Activated CD4-positive, alpha-beta T cell treated with anti-CD3 and anti-CD28 coated beads, Interleukin-2, Interleukin-4, amounts not matched to agents 100 ng/mL and 50 ng/mL, durations not matched to agents 16 hours and 8 hours (primary cell): Measurements from ENCODE around the gene ZNF213.
"Not testable (repeated sequence)": the region's sequence is repeated elsewhere in the genome, so short reads cannot be mapped to it uniquely, and the experiment has no call there.

ENCODE experiments used
- DNase-seq: peaks from one replicate; pipeline ENCODE4 v3.0.0-alpha.2; 2020; ENCODE audit warnings: low spot score

Gene ZNF213

GRCh38 chr16:3170440-3171180, 35.8 kb downstream of the ZNF213 start:
- DNase-seq: peak; percentile 44

DNA sequence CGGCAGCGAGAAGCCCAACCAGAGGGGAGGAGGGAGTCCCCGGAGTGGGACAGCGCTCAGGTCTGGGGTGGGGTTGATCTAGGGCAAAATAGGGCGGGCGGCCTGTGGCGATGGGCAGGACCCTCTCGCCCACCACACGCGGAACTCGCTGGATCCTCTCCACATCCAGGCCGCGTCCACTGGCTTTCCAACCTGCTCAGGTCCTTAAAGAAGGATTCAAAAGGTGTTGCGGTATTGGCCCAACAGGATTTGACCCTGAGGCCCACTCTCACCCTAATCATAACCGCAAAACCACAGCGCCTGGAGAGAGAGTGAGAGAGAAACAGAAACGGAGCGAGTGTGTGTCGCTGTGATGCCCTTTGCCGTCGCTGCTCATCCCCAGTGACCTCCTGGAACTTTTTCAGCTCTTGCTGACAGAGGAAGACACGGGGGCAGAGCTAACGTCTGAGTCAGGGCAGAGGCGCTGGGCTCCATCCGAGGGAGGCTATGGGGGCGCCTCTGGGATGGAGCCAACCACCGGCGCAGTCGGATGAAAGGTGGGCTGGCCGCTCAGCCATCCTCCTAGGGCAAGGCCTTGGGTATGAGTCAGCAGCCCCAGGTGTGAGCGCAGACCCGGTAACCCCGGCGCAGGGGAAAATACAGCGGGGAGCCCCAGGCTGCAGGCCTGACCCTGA, 36.5 kb downstream of the ZNF213 start:
- DNase-seq: peak; percentile 50

GRCh38 chr16:3171855-3172593, 37.2 kb downstream of the ZNF213 start:
- DNase-seq: peak; percentile 90

DNA sequence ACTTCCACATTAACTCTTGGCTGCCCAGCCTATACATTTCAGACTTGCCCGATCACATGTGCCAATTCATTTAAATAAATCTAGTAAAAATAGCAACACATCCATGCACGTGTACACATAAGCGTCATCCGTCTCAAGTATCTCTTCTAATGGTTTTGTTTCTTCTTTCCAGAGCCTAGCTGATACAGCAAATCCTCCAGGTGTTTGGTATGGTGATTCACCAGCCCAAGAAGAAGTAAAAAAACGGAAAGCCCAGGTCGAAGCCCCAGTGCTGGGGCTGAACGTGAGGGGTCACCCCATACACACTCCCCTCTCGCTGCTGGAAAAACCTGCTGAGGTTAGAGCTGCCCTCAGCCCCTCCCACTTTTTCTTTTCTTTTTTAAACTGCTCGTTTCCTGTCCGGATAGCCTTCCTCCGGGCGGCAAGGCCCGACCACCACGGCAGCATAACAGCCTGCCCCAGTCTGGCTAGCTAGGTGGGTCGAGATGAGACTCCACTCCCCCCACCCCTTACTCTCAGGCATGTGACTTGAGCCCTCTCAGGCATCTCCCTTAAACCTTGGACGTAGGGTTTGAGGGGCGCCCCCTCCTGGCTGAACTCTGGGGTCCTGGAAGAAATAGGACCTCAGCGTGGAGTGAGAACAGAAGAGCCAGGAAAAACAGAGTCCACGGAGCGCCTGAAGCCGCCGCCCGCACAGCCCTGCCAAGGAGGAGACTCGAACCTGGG, 39.2 kb downstream of the ZNF213 start:
- peak; percentile 61 for DNase-seq

DNA sequence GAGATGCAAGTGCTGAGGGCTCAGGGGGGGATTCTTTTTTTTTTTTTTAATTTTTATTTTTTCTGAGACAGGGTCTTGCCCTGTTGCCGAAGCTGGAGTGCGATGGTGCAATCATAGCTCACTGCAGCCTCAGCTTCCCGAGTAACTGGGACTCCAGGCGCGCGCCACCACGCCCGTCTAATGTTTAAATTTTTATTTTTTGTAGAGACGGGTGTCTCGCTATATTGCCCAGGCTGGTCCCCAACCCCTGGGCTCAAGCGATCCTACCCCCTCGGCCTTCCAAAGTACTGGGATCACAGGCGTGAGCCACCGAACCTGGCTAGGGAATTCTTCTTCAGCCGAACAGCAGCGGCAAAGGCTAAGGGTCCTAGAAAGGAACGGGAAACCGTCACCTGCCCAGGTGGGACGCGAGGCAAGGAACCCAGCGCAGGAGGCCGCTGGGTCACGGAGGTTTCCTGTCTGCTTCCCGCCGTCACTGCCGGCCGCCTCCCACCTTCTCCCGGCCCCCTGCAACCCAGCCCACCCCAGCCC, 39.9 kb downstream of the ZNF213 start:
- DNase-seq: no peak

DNA sequence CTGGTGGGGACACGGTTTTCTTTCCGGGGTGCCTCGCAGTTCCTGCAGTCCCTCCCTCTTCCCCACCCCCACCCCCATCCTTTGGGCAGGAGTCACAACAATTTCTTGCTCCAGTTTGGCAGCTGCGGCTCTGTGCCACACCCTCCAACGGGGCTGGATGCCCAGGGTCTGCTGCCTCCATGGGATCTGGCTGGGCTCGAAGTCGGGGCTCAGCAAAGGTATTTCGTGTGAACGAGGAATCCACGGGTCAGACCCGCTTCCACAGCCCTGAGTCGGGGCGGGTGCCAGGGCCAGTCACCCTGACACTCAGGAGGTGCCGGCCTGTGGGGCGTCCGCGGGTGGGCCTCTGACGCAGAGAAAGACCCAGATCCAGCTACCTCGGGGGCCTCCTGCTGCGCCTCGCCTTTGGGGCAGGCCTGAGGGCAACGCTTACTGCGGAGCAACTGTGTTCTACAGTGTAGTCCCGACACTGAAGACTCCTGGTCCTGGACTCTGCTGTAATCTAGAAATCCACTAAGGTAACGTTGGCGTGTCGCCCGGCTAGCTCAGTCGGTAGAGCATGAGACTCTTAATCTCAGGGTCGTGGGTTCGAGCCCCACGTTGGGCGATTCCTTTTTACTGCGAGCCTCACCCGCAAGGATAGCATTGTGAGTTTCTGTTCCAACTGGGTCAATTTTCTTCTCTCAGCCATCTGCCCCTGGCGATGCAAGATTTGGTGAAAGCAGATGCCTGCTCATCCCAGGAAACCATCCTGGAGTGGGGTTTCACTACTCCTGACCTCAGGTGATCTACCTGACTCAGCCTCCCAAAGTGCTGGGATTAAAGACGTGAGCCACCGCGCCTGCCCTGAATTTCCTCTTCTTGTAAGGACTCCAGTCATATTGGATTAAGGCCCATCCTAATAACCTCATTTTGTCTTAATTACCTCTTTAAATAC, 40.6 kb downstream of the ZNF213 start:
- DNase-seq: peak; percentile 88

DNA sequence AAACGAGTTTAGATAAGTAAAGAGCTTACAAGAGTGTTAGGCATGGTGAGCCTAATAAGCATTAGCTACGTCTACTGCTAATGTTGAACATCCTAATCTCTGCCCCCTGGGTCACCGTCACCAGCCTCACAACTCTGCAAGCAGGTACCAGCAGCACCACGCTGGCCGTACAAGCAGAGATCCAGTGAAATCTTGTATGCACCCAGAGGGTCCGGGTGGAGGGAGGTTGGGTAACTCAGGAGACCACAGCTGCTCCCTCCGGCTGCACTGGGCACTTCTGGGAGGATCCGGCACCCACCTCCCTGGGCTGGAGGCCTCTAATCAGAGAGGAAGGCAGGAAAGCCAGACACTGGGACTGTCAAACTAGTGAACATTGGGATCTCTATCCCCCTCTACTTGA, 44.8 kb downstream of the ZNF213 start:
- no peak for DNase-seq

DNA sequence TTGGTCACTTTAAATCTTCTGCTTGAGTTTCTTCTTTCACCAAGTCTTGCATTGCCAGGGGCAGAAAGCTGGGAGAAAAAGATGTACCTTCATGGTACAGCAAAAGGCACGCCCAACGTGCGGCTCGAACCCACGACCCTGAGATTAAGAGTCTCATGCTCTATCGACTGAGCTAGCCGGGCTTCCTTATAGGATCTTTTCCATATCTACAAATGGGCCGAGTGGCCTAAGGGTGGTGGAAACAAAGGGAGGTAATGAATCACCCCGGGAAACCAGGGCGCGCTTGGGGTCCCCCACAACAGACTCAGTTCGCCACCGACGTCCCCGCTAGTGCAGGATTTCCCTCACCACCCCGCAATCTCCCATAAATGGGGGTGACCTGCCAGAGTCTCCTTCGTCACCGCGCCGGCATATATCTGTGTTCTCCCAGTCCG, 45.6 kb downstream of the ZNF213 start:
- peak; percentile 68 for DNase-seq

DNA sequence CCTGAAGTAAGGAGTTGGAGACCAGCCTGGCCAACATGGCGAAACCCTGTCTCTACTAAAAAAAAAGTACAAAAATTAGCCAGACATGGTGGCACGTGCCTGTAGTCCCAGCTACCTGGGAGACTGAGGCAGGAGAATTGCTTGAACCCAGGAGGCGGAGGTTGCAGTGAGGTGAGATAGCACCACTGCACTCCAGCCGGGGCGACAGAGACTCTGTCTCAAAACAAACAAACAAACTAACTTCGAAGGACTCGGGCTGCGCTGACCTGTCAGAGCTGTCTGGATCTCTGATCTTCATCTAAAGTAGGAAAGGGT, 47.4 kb downstream of the ZNF213 start:
- DNase-seq: not testable (repeated sequence)

- DNase-seq: peak; percentile 89
Observed at GRCh38 chr16:3182608-3183444, 48.0 kb downstream of the ZNF213 start.

DNA sequence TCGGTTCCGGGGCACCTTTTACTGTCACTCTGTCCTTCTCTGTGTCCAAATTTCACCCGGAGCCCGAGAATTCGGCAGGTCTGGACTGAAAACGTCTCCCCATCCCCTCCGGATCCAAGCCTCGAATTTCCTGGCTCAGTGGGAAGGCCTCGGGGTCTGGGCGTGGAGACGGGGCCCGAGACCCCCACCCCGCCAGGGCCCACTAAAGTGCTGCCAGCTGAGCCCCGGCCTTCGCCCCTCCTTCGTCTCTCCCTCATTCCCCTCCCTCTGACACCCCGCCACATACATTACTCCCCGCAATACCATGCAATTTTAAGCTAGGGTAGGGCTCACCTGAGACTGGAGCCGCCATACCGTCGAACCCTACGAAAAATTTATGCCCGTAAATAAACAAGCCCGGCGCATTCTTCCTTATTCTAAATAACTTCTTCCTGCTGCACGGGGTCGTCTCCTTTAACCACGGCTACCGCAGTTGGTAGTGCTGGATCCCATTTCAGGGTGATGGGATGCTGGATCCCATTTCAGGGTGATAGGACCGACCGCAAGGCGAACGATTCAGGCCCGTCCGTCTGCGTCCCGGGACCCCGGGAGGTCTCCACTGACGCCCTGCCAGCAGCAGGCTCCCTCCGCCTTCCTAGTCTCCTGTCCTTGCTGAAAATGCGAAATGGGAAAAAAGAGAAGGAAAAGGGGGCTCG, 48.8 kb downstream of the ZNF213 start:
- no peak for DNase-seq

DNA sequence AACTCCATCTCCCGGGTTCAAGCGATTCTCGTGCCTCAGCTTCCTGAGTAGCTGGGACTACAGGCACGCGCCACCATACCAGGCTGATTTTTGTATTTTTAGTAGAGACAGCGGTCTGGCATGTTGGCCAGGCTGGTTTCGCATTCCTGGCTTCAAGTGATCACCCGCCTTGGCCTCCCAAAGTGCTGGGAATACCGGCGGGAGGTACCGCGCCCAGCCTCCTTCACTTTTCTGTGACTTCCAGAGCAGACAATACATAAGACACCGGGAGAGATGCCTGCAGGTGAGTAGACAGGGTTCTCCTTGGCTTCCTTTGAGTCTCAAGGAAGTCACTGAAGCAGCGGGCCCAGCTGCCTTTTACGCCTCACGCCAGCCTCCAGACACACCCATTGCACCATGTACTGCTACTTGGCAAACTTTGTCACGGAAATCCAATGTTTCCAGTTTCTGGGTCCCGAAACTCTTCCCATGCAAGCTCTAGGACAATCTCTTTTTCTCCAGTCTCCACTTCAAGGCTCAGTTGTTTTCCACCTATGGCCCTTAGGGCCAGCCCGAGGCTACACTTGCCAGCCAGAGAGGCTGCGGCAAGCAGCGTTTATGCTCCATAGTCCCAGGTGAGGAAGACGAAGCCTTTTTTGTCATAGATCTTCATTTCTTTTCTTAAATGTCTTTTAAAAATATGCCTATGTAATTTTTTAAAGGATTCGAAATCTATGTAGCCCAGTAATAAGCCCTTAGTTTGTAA, 52.3 kb downstream of the ZNF213 start:
- DNase-seq: no peak

DNA sequence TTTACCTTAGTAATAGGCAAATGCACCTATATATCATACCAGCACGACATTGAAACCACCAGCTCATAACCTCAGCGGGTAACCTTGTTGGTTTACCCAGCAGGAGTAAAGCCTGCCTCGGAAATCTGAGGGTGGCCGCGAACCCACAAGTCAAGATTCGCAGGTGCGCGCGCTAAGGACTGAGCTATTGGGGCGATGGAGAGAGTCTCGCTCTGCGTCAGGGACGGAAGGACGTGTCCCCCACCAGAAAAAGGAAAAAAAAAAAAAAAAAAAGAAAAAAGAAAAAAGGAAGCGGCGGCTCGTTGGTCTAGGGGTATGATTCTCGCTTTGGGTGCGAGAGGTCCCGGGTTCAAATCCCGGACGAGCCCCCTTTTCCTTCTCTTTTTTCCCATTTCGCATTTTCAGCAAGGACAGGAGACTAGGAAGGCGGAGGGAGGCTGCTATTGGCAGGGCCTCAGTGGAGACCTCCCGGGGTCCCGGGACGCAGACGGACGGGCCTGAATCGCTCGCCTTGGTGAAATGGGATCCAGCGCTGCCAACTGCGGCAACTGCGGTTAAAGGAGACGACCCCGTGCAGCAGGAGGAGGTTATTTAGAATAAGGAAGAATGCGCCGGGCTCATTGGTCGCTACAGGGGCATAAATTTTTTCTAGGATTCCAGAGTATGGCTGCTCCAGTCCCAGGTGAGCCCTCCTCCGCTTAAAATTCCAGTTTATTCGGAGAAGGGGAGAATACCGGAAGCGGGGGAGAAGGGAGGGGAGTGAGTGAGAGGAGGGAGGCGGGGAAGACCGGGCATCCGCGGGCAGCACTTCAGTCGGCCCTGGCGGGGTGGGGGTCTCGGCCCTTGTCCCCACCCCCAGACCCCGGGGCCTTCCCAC, 53.2 kb downstream of the ZNF213 start, which contains the start of gene OR1F1:
Gene OR1F1 (plus strand): TSS at position 407 of the 877 bp plus-strand sequence.
- peak; percentile 93 for DNase-seq

DNA sequence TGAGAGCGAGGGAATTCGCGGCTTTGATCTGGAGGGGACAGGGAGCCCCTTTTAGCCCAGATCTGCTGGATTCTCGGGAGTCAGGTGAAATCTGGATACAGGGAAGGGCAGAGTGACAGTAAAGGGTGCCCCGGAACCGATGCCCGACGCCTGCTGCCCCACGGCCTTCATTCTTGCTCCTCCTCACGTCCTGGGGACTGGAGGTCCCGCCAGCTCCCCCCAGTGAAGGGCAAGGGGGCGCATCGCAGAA, 53.8 kb downstream of the ZNF213 start:
- no peak for DNase-seq

GRCh38 chr16:3188925-3189825, 54.3 kb downstream of the ZNF213 start:
- peak; percentile 88 for DNase-seq

DNA sequence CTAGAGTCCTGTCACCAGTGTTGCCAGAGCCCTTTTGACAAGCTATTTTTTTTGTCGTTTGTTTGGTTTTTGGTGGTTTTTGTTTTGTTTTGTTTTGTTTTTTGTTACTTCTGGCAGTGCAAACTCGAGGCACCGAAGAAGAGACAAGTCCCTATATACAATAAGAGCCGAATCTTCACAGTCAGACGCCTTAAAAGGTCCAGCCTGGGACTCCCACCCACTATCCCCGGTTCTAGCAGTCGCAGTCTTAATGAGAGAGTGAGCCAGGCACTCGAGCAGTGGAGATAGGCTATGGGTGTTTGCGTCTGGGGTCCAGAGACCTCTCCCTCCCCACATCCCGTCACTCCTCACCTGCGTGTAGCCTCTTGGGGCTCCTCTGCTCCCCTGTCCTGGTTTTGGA, 55.0 kb downstream of the ZNF213 start:
- DNase-seq: no peak

GRCh38 chr16:3190949-3191353, 56.1 kb downstream of the ZNF213 start:
- peak; percentile 28 for DNase-seq
